Activated T-cell treated with anti-CD3 and anti-CD28 coated beads, Interleukin-2, amount 50 U/mL, for 48 hours (primary cell): ENCODE data around the gene LRRIQ3.
A peak's percentile ranks its signal among the peaks of the same experiment; 100 is the strongest.
"Not testable (repeated sequence)": the region's sequence is repeated elsewhere in the genome, so short reads cannot be mapped to it uniquely, and the experiment has no call there.

Experiments used
- DNase-seq, 2 experiments: peaks; one replicate each; pipeline ENCODE4 v3.0.0-alpha.2; 2020

The LRRIQ3 gene, protein sequence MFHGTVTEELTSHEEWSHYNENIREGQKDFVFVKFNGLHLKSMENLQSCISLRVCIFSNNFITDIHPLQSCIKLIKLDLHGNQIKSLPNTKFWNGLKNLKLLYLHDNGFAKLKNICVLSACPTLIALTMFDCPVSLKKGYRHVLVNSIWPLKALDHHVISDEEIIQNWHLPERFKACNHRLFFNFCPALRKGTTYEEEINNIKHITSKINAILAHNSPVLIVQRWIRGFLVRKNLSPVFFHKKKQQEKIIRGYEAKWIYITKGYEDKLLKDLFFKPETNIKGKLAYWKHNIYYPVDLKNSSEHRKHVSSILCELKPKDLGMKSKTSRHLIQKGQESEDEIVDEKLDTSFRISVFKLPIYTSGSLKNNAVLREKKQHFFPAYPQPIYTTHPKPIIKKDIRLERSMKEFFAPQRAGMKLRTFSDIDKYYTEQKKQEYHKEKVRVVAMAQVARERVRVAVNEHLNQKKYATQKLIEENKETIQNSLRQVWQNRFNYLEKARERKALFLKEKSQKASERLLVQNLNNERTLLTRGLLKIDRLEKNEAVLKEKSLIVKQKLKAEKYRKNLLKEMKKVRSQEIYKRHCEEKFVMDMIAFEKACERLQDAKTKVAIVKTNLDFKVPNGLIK

DNA sequence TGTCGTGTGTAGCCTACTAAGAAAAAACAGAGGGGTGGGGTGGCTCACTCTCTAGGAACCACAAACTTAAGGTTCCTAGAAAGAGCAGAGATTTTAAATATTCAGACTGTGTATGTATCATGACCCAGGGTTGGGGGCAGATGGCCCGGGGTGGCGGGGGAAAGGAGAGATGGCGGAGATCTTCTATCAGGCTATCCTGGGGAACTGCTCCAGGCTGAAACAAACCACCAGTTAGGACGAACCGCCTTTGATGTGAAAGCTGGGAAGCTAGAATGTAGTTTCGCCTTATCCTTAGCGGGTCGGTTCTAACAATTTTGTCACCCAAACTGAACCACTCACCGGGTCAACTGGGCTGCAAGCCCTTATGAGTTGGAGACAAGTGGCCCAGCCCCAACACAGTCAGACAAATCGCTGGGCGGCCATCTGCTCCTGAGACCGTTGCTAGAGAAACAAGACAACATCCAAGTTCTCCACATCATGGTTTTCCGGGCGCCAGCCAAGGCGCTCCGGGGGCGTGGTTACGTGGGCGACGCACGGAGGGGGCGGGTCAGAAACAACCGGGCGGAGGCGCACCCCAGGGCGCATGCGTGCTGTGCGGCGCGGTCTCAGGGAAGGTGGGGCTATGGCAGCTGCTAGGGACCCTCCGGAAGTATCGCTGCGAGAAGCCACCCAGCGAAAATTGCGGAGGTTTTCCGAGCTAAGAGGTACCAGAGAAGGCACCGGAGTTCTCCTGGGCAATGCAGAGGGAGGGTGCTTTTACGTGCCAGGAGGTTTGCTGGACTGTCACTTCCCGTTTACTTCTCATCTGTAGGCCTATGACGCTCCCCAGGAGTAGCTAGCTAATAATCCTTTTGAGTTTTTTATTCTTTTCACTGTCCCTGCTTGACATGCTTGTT, at the start of gene LRRIQ3, which contains the start of gene FPGT:
TSS of gene LRRIQ3 (minus strand) at position 520 of the 896 bp plus-strand sequence. CDS start 14,492 bp downstream, outside the sequence.
TSS of gene FPGT (plus strand) at position 586 of the 896 bp plus-strand sequence. CDS start at position 623, 37 bp downstream.
- DNase-seq = peak; percentile 96 to 97

DNA sequence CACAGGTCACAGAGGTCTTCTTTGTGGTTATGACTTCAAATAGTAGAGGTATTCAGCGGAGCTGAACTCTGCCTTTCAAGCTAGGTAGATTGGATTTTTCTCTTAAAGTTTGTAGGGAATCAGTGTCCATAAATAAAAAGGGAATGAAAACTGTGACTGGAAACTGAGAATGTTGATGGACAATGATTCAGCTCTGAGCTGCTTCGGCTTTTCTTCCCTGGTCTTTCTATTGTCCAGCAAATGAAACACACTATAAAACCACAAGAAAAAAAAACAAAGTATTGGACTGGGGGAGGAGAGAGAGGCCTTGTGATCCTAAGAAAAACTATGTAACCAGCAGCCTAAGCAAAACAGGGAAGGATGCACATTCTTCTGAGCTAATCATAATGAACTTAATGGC, 48.3 kb upstream of the LRRIQ3 start:
- no peak for DNase-seq

DNA sequence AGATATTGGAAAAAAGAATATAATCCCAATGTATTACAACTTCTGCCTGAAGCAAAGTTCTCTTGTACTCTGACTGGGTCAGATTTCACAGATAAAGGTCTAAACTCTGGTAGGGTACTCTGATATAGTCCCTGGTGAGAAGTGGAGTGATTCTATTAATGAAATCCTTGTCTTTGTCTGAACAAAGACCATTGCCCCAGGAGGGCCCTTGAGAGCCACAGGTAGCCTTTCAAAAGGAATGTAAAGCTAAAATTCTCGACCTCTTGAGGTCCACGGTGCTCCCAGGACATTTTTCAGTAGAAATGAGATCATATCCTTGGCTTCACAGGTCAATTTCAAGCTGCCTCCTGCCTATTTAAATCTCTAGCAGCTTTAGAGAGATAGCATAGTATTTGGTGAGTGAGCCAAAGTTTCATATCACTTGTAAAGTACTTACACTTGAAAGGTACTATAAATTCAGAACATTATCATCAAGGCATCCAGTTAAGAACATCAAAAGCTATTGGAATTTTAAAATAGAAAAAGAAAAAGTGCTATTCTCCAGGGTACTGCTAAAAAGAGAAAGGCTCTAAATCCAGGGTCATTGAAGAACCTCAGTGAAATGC, 47.3 kb upstream of the LRRIQ3 start:
- DNase-seq = no peak

DNA sequence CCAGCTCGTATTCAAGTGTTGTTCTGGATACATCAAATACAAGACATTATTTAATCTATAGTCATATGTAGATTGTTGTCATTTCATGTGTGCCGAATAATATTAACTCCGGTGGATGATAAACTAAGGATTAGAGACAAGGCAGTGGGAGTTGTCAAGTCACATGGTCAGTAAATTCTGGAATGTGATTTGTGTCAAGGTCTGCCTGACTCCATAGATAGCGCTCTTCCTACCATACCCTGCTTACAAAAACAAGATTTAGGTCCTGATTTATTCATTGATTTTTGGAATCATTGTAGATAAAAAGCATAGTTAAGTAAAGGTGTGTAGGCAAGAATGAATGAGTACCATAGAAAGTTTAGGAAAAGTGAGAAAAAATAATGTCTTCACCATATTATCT, 39.8 kb upstream of the LRRIQ3 start:
- DNase-seq = no peak

DNA sequence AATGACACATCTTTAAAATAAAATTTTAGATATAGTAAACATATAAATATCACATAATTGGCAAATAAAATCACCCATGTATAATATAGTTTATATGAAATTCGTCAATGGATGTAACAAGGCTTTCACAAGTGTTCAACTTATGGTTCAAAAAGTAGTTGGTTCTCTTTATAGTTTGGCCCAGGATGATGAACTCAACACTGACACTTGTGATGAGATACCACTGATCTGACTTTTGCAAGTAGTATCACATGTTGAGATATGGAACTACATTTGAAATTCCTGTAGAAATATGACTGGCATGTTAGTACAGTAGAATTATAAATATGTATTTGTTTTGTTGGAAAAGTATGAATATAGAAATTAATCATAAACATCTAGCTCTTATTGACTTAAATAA, 39.1 kb upstream of the LRRIQ3 start:
- no peak for DNase-seq

DNA sequence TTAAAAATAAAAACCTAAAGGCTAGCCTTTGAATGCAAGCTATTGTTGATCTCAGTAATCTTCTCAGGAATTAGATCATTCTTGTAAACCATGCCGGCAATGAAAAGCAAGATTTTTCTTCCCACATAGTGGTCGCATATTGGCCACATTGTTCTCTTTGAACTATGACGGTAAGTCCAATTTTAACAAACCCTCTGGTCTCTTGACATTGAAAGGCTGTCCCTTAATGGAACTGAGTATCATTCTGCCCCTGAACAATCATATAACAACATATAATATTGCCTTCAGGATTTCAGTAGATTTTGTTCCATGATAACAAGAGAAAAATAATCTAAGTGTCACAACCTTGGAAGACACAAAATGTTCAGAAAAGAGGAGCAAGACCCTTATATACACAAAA, 38.5 kb upstream of the LRRIQ3 start:
- no peak for DNase-seq

DNA sequence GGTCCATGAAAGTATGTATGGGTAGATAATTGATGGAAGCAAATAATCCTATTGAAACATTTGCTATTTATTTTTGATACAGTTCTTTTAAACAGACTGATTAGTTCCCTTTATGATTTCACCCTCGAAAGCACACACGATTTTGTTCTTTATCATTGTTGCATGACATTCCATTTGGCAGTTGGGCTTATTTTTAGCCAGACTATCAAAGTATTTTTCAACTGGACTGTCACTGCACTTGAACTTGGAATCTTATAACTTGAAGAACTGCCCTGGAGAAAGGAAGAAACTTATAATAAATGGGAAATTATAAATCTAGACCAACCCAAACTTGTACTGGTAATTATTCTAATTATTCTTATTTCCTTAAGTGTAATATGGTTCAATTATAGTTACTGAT, 37.2 kb upstream of the LRRIQ3 start, which contains the start of gene TNNI3K:
TSS of gene TNNI3K (plus strand) at position 235 of the 400 bp plus-strand sequence. CDS start at position 300, 65 bp downstream.
- DNase-seq = no peak

DNA sequence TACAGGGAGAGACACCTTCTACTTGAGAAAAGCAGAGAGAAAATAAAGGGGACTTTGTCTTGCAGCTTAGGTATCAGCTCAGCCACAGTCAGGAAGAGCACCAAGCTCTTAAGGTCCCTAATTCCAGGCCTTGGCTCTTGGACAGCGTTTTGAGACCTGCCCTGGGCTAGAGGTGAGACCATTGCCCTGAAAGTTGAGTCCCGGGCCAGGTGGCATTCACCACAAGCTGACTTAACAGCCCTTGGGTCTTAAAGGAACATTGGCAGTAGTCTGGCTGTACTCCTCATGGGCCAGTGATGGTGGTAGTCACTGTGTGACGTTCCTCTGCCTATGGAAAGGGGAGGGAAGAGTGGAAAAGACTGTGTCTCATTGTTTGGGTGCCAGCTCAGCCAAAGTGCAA, 25.5 kb upstream of the LRRIQ3 start:
- no peak for DNase-seq

DNA sequence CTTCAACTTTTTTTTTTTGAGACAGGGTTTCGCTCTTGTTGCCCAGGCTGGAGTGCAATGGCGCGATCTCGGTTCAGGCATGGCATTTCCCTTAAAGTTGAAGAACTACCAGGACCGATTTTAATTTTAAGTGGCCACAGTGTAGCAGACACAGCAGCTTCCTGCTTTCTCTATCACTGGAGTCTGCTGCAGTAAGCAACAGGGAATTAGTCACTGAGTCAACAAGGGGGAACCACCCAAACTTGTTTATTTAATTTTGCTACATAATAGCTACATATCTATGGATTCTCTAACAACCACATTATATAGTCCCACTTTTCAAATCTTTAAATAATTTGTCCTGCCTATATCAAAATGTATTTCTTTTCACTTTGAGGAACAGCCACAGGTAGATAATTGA, 24.7 kb upstream of the LRRIQ3 start:
- DNase-seq = no peak

DNA sequence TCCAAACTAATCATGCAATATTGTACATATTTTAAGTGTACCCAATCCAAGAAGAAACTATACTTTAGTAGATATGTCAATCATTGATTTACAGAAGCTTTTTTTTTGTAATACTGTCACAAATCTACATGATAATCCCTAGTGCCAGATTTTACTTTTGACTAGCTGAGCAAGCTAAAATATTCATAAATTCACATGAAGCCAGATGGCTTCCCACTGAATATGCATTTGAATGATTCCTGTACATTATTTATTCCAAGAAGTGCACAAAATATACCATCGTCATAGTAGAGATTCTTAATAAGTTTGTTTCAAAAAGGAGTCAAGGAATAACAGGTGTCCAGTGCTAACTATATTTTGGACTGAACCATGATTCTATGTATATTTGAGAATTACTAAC, 17.3 kb upstream of the LRRIQ3 start:
- no peak for DNase-seq

DNA sequence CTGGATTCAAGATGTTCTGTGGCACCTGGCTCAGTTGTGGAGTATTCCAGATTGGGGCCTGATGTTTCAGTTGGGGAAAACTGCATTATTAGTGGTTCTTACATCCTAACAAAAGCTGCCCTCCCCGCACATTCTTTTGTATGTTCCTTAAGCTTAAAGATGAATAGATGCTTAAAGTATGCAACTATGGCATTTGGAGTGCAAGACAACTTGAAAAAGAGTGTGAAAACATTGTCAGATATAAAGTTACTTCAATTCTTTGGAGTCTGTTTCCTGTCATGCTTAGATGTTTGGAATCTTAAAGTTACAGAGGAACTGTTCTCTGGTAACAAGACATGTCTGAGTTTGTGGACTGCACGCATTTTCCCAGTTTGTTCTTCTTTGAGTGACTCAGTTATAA, 7.3 kb upstream of the LRRIQ3 start:
- DNase-seq = no peak

DNA sequence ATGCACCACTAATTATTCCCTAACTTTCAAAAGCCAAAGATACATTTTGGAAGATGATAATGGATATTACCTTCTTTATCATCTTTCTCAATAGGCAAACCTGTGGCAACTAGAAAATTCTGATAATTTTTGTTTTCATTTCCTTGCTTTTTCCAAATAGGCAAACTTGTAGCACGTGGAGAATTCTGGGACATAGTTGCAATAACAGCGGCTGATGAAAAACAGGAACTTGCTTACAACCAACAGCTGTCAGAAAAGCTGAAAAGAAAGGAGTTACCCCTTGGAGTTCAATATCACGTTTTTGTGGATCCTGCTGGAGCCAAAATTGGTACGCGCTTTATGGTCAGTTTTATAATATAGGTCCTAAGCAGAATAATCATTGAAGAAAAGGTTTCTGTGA, 1.5 kb upstream of the LRRIQ3 start:
- no peak for DNase-seq

DNA sequence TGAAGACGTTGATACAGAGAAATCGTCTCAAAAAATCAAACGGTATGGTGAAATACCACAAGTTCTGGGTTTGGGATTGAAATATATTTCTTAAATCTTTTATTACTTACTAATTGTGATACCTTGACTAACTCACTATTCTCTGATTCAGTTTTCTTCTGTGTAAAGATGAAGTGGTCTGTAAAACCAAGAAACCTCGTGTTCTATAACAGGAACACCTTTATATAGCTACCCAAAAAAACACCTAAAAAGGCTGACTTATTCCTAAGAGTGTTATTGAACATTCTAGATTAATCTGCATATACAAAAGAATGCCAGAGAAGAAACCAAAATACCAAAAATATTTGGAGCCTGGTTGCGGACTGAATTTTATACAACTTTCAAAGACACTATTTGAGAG, 721 bp downstream of the LRRIQ3 start:
- no peak for DNase-seq

DNA sequence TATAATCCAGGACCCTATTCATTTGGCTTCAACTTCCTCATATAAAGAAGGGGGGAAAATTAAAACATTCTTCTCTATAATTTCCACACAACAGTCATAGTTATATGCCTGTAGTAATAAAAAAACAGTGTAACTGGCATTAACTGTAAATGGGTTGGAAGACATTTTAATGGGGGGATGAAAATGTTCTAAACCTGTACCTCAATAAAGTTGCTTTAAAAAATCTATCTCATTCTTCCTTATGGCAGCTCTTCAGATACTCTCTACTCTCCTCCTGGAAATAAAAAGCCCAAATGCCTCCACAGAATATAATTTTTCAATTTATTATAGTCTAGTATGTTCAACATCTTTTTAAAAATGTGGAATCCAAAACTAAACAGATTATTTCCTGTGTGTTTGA, 2.6 kb downstream of the LRRIQ3 start:
- DNase-seq = no peak

DNA sequence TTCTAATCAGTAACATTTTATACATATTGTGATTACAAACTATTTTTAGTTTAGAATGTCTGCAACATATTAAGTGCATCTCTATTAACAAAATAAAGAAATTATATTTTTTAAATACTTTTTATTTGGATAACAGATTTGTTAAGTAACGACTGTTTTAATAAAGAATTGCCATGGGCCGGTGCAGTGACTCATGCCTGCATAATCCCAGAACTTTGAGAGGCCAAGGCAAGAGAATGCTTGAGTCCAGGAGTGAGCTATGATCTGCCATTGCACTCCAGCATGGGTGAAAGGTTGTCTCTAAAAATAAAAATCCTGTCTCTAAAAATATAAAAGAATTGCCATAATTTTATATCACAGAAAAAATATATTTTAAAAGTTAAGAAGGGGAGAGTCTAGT, 4.1 kb downstream of the LRRIQ3 start:
- no peak for DNase-seq

DNA sequence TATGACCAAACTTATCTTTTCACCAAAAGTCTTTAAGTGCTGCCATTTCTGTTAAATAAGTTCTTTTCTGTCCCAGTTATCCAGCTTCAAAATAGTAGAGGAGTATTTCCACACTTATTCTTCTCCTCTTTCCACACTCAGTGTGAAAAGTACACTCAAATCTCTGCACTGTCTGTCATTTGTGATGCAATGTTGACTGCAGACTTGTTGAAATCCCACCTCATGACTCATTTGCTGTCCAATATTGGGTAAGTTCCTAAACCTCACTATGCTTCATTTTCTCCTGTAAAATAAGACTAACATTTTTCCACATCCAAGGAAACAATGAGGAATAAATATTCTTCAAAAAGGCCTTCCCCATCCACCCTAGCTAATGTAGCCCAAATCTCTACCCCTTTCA, 17.5 kb downstream of the LRRIQ3 start:
- no peak for DNase-seq

DNA sequence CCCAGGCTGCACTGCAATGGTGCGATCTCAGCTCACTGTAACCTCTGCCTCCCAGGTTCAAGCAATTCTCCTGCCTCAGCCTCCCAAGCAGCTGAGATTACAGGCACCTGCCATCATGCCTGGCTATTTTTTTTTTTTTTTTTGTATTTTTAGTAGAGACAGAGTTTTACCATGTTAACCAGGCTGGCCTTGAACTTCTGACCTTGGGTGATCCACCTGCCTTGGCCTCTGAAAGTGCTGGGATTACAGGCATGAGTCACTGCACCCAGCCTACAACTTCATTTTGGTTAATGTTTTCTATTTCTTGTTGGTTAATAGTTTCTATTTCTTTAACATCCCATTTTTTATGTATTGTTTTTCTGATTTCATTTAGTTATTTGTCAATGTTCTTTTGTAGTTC, 23.6 kb downstream of the LRRIQ3 start:
- DNase-seq = not testable (repeated sequence)

DNA sequence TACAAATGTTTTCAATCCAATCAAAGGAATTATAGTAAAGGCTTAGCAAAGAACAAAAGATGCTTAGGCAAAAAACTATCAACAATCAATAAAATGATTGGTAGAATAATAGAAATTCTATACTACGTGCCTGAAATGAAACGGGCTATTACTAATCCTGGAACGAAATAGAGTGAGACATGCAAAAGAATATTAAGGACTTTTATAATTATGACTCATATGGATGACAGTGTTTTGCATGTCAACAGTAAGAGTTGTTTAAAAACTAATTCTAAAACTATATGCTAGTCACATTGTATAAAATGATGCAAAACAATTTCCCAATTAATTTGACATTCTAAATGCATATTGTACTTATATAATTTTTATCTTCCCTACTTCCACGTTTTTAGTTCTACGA, 35.6 kb downstream of the LRRIQ3 start:
- no peak for DNase-seq

DNA sequence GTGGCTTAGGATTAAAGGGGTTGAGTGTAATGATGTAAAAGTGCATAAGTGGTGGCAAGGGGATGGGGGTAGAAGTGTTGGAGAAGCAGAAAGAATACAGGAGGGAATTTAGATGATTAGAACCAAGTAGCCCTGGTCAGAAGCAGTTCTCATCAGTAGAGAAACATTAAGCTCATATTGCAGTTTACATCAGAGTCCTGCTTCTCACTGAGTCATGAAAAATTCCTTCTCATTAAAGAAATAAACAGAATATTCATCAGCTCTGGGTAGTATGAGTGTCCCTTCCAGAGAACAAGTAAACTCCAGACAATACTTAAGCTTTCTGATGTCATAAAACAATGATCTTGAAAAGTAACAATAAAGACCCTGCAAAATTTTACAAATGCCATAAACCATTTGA, 36.5 kb downstream of the LRRIQ3 start:
- DNase-seq = no peak

DNA sequence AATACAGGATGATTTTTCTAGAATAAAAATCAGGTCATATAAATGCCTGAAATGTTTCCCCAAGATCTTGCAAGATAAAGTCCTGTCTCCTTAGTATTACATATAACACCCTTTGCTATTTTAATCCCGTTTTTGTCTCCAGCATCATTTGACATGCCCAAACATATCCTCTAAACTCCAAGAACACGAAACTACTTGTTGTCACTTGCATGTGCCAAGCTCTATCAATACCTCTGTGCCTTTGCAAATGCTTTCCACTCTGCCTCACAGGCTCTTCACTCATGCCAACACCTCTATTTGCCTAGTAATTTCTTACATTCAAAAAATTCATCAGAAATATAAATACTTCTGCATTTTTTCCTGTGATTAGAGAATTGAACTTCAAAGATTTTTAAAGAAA, 37.9 kb downstream of the LRRIQ3 start:
- no peak for DNase-seq

DNA sequence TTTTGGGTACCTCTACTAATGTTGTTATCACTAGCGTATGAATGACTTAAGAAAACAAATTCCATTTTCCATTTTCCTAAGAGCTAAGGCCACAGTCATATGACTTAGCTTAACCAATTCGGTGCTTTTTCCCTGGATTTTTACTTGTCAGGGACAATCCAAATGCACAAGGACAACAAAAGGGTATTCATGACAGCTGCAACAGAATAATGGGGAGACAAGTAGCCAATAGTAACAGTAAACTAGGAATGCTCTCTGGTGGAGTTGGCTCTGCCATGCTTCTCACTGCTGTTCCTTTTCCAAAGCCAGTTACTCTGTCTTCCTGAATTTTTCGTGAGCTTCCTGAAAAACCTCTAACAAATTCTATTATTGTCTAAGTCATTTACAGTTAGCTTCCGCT, 52.9 kb downstream of the LRRIQ3 start:
- no peak for DNase-seq

DNA sequence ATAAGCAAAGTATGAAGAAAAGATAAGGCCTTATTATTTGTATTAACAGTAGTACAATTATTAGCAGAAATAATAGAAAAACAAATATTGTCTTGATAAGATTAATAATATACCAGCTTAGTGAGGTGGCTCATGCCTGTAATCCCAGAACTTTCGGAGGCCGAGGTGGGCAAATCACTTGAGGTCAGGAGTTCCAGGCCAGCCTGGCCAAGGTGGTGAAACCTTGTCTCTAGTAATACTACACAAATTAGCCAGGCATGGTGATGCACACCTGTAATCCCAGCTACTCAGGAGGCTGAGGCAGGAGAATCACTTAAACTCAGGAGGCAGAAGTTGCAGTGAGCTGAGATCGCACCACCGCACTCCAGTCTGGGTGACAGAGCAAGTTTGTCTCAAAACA, 80.6 kb downstream of the LRRIQ3 start:
- not testable (repeated sequence) for DNase-seq

DNA sequence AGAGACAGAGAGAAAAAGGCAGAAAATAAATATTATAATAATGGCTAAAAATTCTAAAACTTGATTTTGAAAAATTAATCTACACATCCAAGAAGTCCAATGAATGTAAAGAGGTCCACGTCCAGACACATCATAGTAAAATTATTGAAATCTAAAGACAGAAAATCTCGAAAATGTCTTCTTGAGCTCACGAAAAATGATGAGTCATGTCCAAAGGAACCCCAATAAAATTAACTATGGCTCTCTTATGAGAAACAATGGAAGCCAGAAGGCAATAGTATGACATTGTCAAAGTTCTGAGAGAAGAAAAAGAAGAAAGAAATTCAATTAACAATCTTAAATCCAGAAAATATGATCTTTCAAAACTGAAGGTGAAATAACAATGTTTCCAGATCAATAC, 84.6 kb downstream of the LRRIQ3 start:
- DNase-seq = no peak
